GM12873 (cell line): Measurements from ENCODE around the gene DOCK8.

ENCODE experiments used
- CTCF ChIP-seq: IDR thresholded peaks from 2 replicates; pipeline ENCODE4 v1.5.1; 2012; ENCODE audit warnings: low read depth, mild to moderate bottlenecking, moderate library complexity, low read length, control low read depth; ENCODE audit not compliant: insufficient read depth; ENCODE audit errors: missing control alignments

DOCK8 gene

GRCh38 chr9:438066-438465, 223.4 kb downstream of the DOCK8 start:
- no peak for TF ChIP-seq CTCF

GRCh38 chr9:438961-439768, 224.5 kb downstream of the DOCK8 start:
- no peak for TF ChIP-seq CTCF

GRCh38 chr9:441126-441525, 226.5 kb downstream of the DOCK8 start:
- TF ChIP-seq CTCF = no peak

GRCh38 chr9:444528-444927, 229.9 kb downstream of the DOCK8 start:
- TF ChIP-seq CTCF = no peak

- no peak for TF ChIP-seq CTCF
Observed at GRCh38 chr9:445033-445432, 230.4 kb downstream of the DOCK8 start.

GRCh38 chr9:446074-446699, 231.5 kb downstream of the DOCK8 start:
- no peak for TF ChIP-seq CTCF

- TF ChIP-seq CTCF = no peak
Observed at GRCh38 chr9:447230-448025, 232.8 kb downstream of the DOCK8 start.
